LHCN-M2 (cell line): ENCODE measurements around the gene CFAP45. TPM values are rescaled to one million over a fixed set of nuclear protein-coding genes. Genes with fewer than 3 reads are reported as not detected.

Source experiments
- DNase-seq: peaks from one replicate; pipeline ENCODE4 v3.0.0-alpha.2; 2012; ENCODE audit warnings: low read depth
- total RNA-seq: library from RNA; depleted of rRNA; stranded (reverse); fragments of >200 nt; gene quantifications from 2 replicates; pipeline ENCODE4 v1.2.3, GENCODE V29; 2014

Gene CFAP45
- total RNA-seq, 1 experiment from 2014 or later: 0.34 TPM

DNA sequence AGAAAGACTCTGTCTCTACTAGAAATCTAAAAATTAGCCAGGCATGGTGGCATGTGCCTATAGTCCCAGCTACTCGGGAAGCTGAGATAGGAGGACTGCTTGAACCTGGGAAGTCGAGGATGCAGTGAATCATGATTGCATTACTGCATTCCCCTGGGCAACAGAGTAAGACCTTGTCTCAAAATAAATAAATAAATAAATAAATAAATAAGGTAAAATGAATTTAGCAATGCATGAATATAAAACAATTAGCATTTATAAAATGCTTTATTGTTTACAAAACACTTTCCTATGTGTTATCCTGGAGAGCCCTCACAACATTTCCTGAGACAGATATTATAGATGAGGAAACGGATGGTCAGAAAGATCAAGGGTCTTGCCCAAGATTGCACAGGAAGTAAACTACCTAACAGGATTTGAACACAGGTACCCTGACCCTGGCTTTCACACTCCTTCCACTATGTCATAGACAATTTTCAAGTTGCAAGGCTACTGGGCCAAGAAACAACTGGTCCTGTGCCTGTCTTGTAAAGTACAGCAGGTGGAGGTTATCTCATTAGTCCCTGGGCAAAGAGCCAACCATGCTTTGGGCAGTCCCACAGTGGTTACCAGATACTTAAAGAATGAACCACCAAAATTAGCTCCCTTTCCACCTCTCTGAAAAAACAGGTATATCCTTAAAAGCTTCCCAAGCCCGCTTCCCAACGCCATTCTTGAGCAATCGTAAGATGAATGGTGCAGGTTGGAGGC, 22.1 kb downstream of the CFAP45 start:
- no peak for DNase-seq

DNA sequence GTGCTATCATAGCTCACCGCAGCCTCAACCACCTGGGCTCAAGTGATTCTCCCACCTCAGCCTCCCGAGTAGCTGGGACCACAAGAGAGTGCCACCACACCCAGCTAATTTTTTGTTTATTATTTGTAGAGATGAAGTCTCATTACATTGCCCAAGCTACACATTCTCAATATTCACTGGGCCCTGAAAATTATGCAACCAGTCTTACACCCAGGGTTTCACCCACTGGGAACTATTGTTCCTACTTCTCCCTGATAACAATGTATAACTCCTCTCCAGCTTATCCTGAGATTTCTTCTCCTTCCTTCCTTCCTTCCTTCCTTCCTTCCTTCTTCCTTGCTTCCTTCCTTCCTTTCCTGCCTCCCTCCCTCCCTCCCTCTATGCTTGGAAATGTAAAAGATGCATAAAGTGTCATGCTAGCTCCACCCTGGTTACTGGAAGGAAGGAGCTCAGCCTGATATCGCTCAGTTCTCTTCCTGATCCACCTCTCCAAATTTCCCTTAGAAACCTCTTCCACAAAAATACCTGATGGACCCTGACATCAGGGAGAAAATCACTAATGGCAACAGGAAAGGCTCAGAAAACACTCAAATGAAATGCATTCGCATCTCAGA, 26.3 kb downstream of the CFAP45 start:
- no peak for DNase-seq

DNA sequence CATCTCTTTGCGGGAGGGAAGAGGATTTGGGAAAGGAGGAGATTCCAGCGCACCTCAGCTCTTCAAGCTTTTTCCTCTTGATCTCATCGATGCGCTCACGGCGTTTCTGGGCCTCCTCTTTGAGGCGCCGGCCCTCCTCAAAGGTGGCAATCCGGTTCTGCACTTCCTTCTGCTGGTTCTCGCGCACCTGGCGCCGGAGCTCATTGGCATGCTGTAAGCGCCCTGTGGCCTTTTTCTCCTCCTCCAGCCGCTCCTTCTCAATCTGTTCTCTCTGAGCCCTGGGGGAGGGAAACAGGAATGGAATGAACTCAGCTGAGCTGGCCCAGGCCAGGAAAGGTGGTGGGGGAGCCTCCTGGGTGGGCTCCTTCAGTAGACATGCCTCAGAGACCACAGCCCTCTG, 27.1 kb downstream of the CFAP45 start:
- DNase-seq: no peak

DNA sequence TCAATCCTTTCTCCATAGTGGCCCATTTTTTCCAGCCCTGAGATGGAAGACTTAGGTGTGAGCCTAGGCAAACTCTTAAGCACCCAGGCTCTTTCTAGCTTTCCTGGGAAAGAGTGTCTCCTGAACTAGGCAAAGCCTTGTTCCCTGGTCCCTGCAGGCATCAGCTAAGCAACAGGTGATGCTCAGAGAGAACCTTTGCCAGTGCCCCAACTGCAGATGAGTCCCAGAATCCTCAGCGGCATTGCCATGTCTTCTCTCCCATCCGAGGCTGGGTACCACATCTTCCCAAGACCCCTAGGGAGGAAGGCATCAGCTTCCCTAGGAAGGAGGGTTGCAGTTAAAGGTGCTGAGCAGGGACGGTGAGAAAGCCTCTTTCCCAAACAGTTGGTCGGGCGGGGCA, 29.3 kb downstream of the CFAP45 start:
- DNase-seq: no peak

DNA sequence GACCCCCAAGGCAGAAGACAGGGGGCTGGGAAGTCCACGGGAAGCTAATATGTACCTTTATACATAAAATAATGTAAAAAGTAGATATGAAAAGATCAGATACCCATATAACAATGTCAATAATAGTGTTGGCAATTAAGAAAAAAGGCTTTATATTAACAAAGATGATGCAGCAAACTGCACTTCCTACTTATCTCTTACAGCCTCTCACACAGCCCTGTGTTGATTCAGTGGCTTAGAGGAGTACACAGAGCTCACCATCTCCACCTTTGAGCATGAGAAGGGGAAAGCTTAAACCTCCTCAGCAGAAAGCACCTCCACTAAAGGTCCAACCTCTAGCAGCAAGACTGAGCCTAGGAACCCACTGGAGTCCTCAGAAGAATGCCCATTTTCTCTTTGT, 30.4 kb downstream of the CFAP45 start:
- no peak for DNase-seq

DNA sequence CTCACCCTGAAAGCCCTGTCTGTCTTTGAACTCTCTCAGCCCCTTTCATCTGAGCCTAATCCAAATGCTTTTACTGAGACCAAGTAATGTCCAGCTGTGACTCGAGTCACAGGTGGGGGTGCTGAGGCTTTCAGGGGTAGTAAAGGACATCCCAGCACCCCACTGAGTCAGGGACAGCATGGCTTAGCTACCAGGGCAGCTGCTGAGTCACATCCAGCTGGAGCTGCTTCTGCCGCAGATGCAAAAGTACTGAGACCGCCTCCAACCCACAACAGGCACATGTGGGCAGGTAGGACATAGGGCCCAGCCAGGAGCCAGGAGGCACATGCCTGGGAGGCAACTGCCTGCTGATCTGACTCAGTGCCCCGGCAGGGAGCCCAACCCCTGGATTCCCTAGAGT, 30.8 kb downstream of the CFAP45 start:
- peak; percentile 75 for DNase-seq

DNA sequence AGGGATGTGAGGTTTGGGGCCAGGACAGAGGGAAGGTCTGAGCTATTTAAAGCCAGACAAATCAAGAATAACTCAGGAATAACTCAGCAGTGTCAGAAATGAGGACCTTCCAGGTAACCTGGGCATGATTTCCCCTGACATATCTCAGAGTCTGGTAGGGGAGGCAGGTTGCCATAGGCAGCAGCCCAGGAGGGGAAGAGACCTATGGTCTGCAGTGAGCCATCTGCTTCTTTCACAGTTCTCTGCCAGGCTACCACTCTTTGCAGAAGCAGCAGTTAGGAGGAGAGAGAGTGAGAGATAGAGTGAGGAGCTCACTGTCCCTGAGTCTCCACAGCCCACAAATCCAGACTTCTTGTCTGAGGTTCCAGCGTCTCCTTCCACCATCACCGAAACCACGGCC, 31.2 kb downstream of the CFAP45 start:
- peak; percentile 15 for DNase-seq

DNA sequence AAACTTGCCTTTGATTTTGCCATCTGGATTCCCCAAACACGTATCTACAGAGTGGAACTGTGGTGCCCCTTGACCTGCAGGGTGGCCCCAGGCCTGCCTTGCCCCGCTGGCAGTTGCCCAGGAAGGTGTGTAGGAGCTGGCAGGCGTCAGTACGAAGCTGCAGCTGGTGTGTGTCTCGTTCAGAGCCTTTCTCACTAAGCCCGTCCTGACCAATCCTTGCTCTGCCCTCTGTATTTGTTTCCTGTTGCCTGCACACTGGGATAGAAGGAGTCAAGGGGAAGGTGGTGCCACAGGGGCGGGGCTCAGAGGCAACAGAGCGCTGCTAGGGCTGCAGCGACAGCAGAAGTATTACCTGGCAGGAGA, 32.3 kb downstream of the CFAP45 start:
- no peak for DNase-seq

DNA sequence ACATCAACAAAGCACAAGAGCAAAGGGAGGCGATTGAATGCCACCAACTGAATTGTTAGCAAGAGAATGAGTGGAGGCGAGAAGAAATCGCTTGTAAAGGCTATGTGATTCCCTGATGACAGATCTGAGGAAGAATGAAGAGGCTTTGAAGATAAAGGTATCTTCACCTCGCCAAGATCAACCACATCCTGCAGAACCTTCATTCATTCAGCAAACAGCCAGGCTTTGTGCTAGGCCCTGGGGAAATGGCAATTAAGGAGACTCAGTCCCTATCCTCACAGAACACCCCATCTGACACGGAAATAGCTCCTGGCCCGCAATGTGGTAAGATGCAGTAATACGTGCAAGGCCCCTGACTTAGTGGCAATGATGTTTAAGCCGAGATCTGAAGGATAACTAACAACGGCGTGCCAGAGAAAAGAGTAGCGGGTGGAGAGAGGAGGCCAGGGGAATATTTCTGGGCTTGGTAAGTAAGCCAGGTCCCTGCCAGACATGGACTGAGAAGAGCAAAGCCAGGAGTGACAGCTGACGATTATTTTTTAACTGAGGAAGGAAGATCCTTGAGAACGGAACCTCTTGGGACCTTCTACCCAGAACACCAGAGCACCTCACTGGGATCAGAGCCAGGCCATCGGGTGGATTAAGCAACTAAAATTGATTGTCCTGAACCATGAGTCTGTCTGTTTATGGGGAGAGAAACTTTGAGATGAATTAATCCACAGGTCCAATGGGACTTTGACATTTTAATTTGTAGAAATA, 32.9 kb downstream of the CFAP45 start:
- no peak for DNase-seq

DNA sequence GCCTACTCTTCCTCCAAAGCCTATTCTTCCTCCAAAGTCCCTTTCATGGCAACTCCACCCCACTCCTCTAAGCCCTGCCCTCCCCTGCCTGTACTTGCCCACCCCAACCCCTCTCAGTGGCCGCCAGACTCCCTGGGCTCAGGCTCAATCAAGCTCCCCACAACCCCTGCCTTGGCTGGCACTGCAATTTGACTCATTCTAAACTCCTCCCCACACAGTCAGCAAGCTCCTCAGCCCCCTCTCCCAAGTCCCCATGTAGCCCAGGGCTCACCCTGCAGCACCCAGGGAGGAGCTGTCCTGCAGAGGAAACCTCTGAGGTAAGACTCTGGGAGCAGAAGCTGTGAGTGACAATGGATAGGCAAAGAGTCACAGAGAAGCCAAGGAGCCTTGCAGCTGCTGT, 33.9 kb downstream of the CFAP45 start:
- DNase-seq: no peak

DNA sequence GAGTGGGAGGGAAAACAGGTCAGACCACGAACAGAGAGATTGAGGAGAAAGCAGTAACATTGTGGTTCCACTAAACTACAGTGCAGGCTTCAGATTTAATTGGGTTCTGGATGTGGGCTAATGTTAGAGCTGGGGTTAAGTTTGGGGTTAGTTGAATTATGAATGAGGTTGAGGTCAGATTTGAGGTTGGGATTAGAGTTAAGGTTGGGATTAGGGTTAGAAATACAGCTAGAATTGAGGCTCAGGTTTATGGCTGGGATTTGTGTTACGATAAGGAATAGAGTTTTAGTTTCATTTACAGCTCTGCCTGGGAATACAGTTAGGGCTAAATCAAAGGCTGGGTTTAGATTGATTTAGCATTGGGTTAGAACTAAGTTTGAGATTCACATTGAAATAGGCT, 35.7 kb downstream of the CFAP45 start:
- DNase-seq: no peak

DNA sequence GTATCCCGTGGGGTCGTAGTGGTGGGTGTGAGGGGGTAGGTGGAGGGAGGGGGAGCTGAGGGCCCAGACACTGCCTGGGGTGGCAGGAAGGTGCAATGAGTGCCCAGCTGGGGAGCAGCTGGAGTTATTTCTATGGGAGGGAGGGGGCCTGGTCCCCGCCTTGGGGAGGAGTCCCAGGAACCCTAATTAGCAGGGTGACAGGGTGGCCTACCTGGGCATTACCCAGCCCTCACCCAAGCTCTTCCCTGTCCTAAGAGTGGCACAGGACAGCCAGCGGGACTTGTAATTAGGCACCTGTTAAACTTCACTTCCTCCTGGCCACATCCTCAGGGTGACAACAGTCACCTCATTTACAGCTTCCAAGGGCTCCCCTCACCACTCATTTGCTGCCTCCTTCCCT, 37.4 kb downstream of the CFAP45 start, which contains the start of gene VSIG8:
TSS of gene VSIG8 (minus strand) at position 101 of the 400 bp plus-strand sequence. CDS start 136 bp downstream, outside the sequence.
- no peak for DNase-seq

DNA sequence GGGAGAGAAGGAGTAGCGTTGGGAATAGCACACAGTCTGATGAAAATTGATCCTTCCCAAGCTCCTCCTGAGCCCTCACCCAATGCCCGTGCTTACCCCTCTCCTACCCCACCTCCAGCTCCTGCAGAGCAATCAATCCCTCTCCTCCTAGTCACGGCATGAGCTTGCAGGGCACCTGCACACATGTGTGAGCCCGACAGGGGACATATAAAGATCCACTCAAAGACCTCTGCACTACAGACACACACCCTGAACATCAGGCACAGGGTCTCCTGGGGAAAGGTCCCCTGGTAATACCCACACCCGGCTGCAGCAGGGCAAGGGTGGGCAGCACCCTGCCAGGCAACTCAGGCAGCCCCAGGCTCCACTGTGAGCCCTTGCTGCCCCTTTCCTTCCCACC, 37.9 kb downstream of the CFAP45 start:
- DNase-seq: no peak

DNA sequence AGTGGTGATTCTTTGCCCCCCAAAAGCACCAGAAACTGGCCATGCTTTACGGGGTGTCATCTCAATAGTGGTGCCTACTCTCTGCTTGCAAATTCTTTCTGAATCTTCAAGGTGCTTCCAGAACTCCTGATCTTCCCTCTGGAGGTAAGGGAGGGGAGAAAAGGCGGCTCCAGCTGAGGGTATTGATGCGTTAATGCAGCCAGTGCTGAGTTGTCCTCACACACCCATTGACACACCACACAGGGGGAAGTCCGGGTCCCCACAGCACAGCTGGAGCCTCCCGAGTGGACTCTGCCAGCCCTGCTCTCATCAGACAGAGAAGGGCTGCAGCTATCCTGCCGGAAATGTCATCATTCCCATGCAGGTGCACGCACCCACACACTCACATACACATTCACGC, 38.7 kb downstream of the CFAP45 start:
- DNase-seq: no peak

DNA sequence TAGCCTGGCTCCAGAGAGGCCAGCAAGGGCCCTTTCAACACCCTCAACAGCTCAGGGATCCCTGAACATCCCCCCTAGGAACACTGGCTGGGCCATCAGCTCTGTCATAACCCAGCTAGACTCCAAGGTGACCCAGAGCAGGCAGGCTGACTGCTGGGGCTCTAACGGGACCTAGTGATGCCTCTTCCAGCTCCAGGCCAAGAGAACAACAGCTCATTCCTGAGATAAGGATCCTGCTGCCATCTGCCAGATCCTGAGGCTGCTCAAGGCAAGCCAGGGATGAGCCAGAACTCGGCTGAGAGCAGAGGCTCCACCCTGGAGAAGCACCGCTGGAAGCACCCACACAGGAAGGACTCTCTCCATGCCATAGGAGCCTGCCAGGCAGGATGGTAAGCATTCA, 39.5 kb downstream of the CFAP45 start:
- DNase-seq: no peak

DNA sequence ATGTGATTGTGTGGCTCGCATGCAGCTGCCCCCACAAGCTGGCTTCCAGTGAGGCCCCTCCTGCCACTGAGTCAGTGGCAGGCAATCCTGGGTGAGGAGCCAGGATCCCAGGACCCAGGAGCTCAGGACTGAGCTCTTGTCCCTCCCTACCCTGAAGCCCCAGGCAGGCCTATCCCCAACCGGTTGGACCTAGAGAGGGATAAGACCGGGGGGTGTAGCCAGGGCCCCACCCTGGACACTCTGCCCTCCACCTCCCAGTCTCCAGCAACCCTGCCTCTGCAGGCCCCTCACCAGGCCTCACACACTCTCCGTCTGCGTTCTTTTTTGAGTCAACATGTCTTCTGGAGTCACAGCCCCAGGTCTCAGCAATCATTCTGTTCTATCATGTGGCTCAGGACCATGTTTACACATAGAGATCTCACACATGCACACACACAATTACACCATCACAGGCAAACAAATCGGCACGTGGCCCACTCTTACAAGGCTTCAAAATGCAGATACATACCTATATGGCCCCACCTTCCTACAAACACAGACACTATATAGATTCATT, 40.1 kb downstream of the CFAP45 start:
- no peak for DNase-seq

DNA sequence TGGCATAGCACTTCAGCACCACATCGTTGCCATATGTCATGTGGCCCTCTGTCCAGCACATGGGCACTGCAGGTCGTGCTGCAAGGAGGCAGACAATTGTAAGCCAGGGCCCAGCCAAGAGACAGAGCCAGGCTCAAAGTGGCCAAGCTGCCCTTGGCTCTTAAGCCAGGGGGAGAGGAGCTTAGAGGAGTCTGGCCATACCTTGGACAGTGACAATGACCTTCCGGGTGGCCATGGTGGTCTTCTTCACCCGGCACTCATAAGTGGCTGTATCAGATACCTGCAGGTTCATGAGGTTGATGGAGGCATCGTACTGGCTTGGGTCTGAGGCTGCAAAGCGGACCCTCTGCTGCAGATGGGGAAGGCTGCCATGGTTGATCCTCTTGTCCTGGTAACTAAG, 42.1 kb downstream of the CFAP45 start:
- no peak for DNase-seq

DNA sequence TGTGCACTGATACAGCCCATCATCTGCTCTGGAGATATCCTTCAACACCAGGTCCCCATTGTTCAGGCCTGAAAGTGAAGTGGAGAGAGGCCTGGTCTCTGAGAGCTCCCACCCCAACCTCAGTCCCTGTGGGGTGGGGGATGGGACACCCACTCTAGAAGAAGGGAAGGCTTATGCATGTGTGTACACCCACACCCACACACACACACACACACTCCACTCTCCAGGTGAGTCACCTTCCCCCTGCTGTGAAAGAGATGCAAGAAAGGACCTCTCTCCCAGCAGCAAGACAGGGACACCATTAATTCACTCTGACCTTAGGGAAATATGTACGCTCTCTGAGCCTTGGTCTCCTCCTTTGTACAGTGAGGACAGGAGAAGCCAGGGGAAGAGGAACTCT, 43.4 kb downstream of the CFAP45 start:
- no peak for DNase-seq

DNA sequence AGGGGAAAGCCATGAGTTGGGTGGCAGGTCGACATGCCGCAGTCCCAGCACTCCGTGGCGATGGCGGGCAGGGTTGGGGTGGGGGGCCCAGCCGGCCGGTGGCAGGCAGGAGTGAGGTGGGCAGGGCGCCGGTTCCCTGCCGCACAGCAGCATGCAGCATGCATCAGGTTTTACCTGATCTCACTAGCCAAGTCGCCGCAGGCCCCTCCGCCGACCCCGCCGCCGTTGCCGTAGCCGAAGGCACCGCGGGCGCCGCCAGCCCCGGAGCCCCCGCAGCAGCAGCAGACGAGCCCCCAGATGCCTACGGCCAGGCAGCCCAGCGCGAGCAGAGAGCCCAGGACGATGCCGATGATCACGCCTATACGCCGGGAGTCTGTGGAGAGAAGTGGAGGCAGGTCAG, 44.3 kb downstream of the CFAP45 start:
- no peak for DNase-seq

DNA sequence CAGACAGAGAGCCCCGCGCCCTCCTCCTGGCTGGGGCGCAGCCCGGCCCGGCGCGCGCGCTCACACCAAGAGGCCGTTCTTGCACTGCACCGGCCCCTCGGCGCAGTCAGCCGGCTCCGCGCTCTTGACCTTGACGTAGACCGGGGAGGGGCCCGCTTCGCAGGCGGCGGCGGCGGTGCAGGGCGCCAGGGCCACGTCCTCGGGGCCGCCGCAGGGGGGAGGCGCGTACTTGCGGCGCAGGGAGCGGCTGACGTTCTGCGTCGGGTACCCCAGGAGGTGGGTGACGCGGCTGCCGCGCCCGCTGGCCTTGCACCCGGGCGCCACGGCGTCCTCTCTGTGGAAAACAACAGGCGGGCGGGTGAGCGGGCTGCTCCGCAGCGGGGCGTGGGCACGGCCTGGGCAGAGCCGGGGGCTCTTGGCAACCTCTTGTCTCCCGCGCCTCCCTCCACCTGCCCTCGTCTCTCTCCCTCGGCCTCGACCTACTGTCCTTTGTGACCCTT, 45.2 kb downstream of the CFAP45 start:
- peak; percentile 81 for DNase-seq

DNA sequence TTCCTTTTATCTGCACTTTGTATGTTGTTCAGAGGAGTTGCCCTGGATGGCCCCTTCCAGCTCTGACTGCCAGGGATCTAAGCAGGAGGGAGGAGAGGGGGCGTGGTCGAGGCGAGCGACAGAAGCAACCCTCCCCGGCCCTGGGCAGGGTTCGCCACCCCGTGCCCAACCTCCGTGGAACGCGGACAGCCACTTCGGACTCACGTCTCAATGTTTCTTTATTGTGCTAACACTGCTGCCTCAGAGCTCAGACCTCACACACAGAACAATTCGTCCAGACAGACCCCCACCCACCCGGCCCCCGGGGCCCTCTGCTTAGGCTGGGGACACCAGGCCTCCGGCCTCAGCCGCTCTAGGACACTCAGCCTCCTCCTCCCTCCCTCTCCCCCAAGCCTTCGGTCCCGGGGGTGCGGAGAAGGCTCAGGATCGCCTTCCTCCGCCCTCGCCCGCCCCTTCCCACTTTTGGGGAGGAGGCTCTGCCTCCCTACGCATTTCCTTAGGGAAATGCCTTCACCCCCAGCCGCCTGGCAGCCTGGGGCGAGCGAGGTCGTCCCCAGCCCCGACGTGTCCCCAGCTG, 45.8 kb downstream of the CFAP45 start:
- peak; percentile 52 for DNase-seq
